ENCODE results near the gene ARPC1B.
"Not testable (repeated sequence)": the region's sequence is repeated elsewhere in the genome, so short reads cannot be mapped to it uniquely, and the experiment has no call there.

ARPC1B gene

DNA sequence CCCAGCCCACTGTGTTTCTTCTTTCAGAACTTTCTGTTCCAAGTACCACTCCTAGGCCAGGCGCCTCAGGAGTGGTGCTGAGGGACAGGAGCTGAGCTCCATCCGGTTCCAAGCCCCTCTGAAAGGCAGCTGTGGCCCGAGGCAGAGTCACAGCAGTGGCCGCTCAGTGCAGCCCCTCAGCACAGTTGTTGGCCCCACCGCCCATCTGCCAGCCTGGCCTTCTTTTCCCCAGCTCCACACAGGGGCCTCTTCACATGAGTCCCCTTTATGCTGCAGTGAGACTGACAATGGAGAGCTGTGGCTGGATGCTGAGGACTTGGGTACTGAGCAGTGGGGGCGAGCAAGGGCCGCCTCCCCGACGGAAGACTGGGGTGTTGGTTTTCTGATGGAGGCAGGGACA lies 43.7 kb downstream of the ARPC1B start:
- DNase-seq = no peak

DNA sequence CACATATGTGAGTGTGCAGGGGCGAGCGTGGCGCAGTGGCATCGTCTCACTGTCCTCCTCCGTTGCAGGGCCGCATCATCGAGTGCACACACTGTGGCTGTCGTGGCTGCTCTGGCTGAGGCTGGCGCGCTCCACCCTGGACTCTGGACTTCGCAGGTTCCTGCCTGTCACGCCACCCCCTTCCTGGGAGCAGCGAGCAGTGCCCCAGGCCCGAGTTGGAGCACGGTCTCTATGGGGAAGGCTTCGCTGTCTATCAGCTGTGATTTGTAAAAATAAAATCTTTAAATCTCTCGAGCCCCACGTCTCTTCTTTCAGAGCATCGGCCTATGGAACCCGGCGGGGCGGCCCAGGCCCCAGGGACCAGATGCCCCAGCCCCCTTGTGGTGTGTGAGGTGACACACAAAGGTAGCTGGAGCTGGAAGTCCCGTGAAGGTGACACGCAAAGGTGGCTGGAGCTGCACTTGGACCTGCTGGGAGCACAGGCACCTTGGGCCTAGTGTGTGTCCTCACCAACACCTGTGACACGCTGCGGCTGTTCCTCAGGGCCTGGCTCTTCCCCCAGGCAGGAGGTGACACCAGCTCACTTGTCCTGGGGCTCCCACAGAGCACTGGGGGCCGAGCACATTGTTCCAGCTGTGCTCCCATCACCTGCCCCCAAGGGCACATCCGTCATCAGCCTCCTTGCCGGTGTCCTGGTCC lies 44.9 kb downstream of the ARPC1B start:
- no peak for DNase-seq

GRCh38 chr7:99420213-99420612 lies 45.7 kb downstream of the ARPC1B start:
- no peak for DNase-seq

DNA sequence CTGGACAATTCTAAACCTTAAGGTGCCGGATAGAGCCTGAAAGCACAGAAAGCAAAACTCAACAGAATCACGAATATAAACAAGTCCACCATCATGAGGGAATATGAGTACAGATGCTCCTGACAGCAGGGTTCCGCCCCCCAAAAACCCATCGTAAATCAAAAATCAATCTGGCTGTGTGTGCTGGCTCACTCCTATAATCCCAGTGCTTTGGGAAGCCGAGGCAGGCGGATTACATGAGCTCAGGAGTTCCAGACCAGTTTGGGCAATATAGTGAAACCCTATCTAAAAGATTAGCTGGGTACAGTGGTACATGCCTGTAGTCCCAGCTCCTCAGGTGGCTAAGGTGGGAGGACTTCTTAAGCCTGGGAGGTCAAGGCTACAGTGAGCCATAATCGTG lies 46.5 kb downstream of the ARPC1B start:
- no peak for DNase-seq

DNA sequence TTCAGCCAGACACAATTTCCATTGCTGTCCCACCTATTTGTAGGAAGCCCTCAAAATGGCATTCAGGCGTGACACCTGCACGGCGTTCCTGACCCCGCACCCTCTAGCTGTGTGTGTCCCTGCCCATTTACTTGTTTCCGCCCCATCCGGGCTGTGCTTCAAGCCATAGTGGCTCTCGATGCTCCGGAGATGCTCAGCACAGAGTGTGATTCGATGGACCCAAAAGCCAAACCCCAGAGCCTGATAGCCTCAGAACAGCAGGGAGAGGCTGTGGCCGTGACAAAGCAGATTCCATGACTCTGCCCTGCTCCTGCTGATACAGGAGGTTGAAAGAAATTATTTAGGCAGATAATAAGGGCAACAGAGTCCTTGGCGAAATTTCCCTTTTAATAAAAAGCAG lies 47.7 kb downstream of the ARPC1B start:
- no peak for DNase-seq

DNA sequence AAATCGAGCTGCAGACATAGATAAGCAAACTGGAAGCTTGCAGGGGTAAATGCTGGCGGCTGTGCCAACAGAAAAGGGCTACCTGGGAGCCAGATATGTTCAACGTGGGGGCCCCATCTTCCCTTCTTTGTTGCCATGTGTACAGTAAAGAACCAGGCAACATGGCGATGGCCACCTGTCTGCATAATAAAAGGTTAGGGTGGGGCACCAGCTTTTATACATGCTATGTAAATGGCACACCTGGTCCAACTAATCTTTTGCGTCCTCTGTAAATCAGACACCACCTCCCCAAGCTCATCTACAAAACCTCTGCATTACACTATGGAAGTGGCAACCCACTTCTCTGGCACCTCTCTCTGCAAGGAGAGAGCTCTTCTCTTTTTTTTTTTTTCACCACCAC lies 48.1 kb downstream of the ARPC1B start:
- DNase-seq = no peak

DNA sequence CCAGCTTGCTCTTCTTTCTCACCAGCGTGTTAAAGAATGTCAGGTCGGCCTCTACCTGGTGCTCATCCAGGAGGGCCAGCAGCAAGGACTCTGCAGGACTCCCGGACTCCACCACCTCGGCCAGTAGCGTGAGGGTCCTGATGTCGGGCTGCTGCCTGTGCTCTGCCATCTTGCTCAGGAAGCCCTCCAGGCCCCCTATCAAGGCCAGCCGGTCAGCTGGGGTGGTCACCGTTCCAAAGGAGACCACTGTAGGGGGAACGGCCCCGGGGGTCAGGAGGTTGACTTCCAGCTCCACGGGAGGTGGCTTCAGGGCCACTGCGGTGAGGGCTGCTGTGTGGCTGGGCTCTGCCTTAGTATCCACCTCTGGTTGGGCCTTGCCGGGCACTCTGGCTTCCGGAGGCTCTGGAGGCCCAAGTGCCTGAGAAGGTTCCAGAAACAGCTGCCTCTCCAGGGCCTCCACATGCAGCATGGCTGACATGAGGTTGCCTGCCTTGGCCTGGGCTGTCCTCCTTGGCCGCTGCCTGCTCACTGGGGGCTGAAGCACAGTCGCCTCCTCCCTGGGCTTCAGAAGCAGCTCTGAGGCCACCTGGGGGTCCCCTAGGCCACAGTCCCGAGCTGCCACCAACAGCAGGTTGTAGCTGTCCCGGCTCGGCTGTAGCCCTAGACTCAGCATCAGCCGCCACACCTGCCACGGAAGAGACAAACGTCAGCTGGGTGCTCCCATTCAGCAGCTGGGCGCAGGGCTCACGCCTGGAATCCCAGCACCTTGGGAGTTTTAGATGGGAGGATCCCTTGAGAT lies 50.6 kb downstream of the ARPC1B start:
- no peak for DNase-seq

- no peak for DNase-seq
Observed at GRCh38 chr7:99428972-99429566, 54.5 kb downstream of the ARPC1B start.

- no peak for DNase-seq
Observed at GRCh38 chr7:99429756-99430155, 55.2 kb downstream of the ARPC1B start.

- DNase-seq = not testable (repeated sequence)
Observed at GRCh38 chr7:99431756-99432540, 57.4 kb downstream of the ARPC1B start.

- DNase-seq = no peak
Observed at GRCh38 chr7:99433158-99433557, 58.6 kb downstream of the ARPC1B start.

- no peak for DNase-seq
Observed at GRCh38 chr7:99437946-99438572, 63.5 kb downstream of the ARPC1B start.

- DNase-seq = peak; percentile 86
Observed at GRCh38 chr7:99438573-99439480, 64.3 kb downstream of the ARPC1B start, which contains the start of the genes CPSF4 and PTCD1. TSS of gene CPSF4 (plus strand) at chr7:99438943. CDS start at chr7:99439083, 140 bp downstream. TSS of gene PTCD1 (minus strand) at chr7:99438798. CDS start at chr7:99435242, 3,556 bp downstream.

- DNase-seq = no peak
Observed at GRCh38 chr7:99440195-99440594, 65.7 kb downstream of the ARPC1B start.

Data from NCI-H1436 (cell line).